ENCODE measurements around the gene SELENOM.
"Not testable (repeated sequence)": the region's sequence is repeated elsewhere in the genome, so short reads cannot be mapped to it uniquely, and the experiment has no call there.

The SELENOM gene

GRCh38 chr22:31130873-31131272, 23.5 kb upstream of the SELENOM start:
- no peak for DNase-seq

GRCh38 chr22:31128156-31128555, 20.8 kb upstream of the SELENOM start:
- DNase-seq, result no peak

GRCh38 chr22:31127181-31127772, 19.9 kb upstream of the SELENOM start:
- DNase-seq, result no peak

- no peak for DNase-seq
Measured at GRCh38 chr22:31126869-31127175, 19.5 kb upstream of the SELENOM start.

GRCh38 chr22:31126128-31126868, 18.9 kb upstream of the SELENOM start:
- DNase-seq, result no peak

- DNase-seq, result no peak
Measured at GRCh38 chr22:31125521-31126117, 18.3 kb upstream of the SELENOM start.

GRCh38 chr22:31124811-31125465, 17.6 kb upstream of the SELENOM start:
- no peak for DNase-seq

GRCh38 chr22:31124290-31124689, 16.9 kb upstream of the SELENOM start:
- DNase-seq, result no peak

GRCh38 chr22:31123292-31123602, 15.9 kb upstream of the SELENOM start:
- no peak for DNase-seq

- DNase-seq, result peak; percentile 61
Measured at GRCh38 chr22:31122532-31123291, 15.3 kb upstream of the SELENOM start, which contains the start of gene INPP5J. Gene INPP5J (plus strand): TSS chr22:31122966. CDS start chr22:31123015, 49 bp downstream.

GRCh38 chr22:31122196-31122531, 14.8 kb upstream of the SELENOM start:
- DNase-seq, result no peak

GRCh38 chr22:31121403-31121802, 14.0 kb upstream of the SELENOM start:
- DNase-seq, result no peak

GRCh38 chr22:31120642-31121041, 13.3 kb upstream of the SELENOM start:
- DNase-seq, result no peak

GRCh38 chr22:31120230-31120629, 12.9 kb upstream of the SELENOM start:
- no peak for DNase-seq

GRCh38 chr22:31119026-31119717, 11.8 kb upstream of the SELENOM start:
- DNase-seq, result no peak

- no peak for DNase-seq
Measured at GRCh38 chr22:31118046-31118820, 10.9 kb upstream of the SELENOM start.

GRCh38 chr22:31112547-31113091, 5.3 kb upstream of the SELENOM start:
- DNase-seq, result not testable (repeated sequence)

GRCh38 chr22:31107894-31108218, 488 bp upstream of the SELENOM start:
- no peak for DNase-seq

GRCh38 chr22:31106731-31107177, 614 bp downstream of the SELENOM start:
- DNase-seq, result no peak

GRCh38 chr22:31106001-31106571, 1.3 kb downstream of the SELENOM start:
- no peak for DNase-seq

- no peak for DNase-seq
Measured at GRCh38 chr22:31105282-31105929, 2.0 kb downstream of the SELENOM start.

All from NCI-H1092 treated with DMSO at 0.1 percent for 48 hours (cell line).